ENCODE measurements around the gene TRIM22.

Gene TRIM22

DNA sequence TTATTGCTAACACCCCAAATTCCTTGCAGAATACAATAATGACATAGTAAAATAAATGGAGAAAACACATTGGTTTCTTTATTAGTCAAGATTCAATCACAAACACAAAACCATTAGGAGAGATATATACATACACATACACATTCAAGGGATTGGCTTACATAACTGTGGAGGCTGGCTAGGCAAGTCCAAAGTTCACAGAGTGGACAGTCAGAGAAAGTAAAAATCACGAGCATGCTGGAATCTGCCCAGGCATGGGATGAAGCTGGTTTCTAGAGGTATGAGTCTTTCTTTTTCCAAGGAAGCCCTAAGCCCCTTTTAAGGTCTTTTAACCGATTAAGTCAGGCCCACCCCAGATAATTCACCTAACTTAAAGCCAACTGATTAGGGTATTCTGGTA, 33.0 kb downstream of the TRIM22 start:
- Mint-ChIP-seq H3K27ac (no peak overlapping the region), H3K4me3 (no peak overlapping the region), H3K36me3 (ENCODE audit: low read depth) (no peaks in the 10 kb centered on the region), H3K9me3 (peaks cover 6% of the 10 kb centered on the region), H3K27me3 (ENCODE audit: low read depth, poor library complexity) (peaks cover 20% of the 10 kb centered on the region), H3K4me1 (no peaks in the 10 kb centered on the region)
- no peak for DNase-seq
- TF ChIP-seq, protein P1, sequence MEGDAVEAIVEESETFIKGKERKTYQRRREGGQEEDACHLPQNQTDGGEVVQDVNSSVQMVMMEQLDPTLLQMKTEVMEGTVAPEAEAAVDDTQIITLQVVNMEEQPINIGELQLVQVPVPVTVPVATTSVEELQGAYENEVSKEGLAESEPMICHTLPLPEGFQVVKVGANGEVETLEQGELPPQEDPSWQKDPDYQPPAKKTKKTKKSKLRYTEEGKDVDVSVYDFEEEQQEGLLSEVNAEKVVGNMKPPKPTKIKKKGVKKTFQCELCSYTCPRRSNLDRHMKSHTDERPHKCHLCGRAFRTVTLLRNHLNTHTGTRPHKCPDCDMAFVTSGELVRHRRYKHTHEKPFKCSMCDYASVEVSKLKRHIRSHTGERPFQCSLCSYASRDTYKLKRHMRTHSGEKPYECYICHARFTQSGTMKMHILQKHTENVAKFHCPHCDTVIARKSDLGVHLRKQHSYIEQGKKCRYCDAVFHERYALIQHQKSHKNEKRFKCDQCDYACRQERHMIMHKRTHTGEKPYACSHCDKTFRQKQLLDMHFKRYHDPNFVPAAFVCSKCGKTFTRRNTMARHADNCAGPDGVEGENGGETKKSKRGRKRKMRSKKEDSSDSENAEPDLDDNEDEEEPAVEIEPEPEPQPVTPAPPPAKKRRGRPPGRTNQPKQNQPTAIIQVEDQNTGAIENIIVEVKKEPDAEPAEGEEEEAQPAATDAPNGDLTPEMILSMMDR (IDR thresholded peaks at IDR 0.05), result no peak

DNA sequence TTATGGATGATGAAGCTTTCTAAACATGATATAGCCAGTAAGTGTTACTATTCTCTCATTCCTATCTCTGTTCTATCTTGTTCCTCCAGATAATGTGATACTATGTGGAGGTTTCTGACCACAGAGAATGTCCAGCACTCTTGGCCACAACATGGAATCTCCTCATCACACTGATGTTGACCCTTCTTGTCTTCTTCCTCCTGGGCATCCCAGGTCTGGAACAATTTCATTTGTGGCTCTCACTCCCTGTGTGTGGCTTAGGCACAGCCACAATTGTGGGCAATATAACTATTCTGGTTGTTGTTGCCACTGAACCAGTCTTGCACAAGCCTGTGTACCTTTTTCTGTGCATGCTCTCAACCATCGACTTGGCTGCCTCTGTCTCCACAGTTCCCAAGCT, 36.8 kb downstream of the TRIM22 start:
- peaks cover 20% of the 10 kb centered on the region for H3K27me3 Mint-ChIP-seq (ENCODE audit: low read depth, poor library complexity)
- H3K9me3 Mint-ChIP-seq, result no peaks in the 10 kb centered on the region
- no peak overlapping the region for H3K27ac Mint-ChIP-seq

DNA sequence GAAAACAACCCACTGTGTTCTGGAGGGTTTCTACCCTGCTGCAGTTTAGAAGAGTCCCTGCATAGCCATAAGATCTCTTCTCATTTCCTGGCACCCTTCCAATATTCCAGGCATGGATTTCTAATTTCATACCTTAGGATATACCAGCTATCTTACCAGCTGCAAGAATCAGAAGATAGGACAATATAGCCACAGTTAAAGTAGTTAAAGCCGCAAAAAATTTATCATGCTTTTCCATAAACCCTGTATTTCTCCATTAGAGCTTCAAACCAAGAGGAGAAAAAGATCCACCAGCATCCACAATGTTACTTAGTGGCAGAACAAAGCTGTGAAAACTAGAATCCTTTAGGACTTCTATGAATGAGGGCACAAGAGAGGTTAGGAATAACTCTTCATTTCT, 38.1 kb downstream of the TRIM22 start:
- Mint-ChIP-seq H3K9me3 (no peaks in the 10 kb centered on the region), H3K27ac (no peak overlapping the region), H3K36me3 (ENCODE audit: low read depth) (no peaks in the 10 kb centered on the region), H3K4me1 (no peaks in the 10 kb centered on the region), H3K4me3 (no peak overlapping the region), H3K27me3 (ENCODE audit: low read depth, poor library complexity) (peaks cover 20% of the 10 kb centered on the region)
- TF ChIP-seq, protein P1 (IDR thresholded peaks at IDR 0.05), result no peak
- DNase-seq, result no peak

More for the DNA sequence above, 36.8 kb downstream of the TRIM22 start:
- H3K4me1 Mint-ChIP-seq, result no peaks in the 10 kb centered on the region
- H3K36me3 Mint-ChIP-seq (ENCODE audit: low read depth), result no peaks in the 10 kb centered on the region
- no peak for DNase-seq
- no peak overlapping the region for H3K4me3 Mint-ChIP-seq
- TF ChIP-seq, protein P1 (IDR thresholded peaks at IDR 0.05), result no peak

DNA sequence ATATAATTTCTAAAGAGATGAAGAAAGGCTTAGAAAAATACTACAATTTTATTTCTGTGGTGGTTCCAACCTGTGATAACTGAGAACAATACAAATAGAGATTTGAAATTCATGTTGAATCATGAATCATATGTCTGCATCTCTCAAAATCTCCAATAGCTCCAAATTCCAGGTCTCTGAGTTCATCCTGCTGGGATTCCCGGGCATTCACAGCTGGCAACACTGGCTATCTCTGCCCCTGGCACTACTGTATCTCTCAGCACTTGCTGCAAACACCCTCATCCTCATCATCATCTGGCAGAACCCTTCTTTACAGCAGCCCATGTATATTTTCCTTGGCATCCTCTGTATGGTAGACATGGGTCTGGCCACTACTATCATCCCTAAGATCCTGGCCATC, 46.8 kb downstream of the TRIM22 start, which contains the start of gene OR56B1:
Gene OR56B1, plus strand, starts transcription at position 53 of the 400 bp plus-strand sequence. Its CDS starts 69 bp downstream, at position 122.
- H3K27me3 Mint-ChIP-seq (ENCODE audit: low read depth, poor library complexity), result peaks cover 11% of the 10 kb centered on the region
- H3K27ac Mint-ChIP-seq, result no peak within 1 kb of the TSS
- H3K4me3 Mint-ChIP-seq, result no peak within 1 kb of the TSS
- H3K9me3 Mint-ChIP-seq, result peaks cover 11% of the 10 kb centered on the region
- TF ChIP-seq, protein P1 (IDR thresholded peaks at IDR 0.05), result no peak
- peaks cover 18% of the 10 kb centered on the region for H3K4me1 Mint-ChIP-seq
- no peaks in the 10 kb centered on the region for H3K36me3 Mint-ChIP-seq (ENCODE audit: low read depth)
- no peak for DNase-seq

DNA sequence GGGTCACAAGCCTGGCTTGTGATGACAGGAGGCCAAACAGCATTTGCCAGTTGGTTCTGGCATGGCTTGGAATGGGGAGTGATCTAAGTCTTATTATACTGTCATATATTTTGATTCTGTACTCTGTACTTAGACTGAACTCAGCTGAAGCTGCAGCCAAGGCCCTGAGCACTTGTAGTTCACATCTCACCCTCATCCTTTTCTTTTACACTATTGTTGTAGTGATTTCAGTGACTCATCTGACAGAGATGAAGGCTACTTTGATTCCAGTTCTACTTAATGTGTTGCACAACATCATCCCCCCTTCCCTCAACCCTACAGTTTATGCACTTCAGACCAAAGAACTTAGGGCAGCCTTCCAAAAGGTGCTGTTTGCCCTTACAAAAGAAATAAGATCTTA, 47.5 kb downstream of the TRIM22 start:
- Mint-ChIP-seq H3K27ac (no peak overlapping the region), H3K27me3 (ENCODE audit: low read depth, poor library complexity) (peaks cover 14% of the 10 kb centered on the region), H3K4me3 (no peak overlapping the region), H3K4me1 (peaks cover 18% of the 10 kb centered on the region), H3K36me3 (ENCODE audit: low read depth) (no peaks in the 10 kb centered on the region), H3K9me3 (peaks cover 18% of the 10 kb centered on the region)
- TF ChIP-seq, protein P1 (IDR thresholded peaks at IDR 0.05), result no peak
- DNase-seq, result no peak

DNA sequence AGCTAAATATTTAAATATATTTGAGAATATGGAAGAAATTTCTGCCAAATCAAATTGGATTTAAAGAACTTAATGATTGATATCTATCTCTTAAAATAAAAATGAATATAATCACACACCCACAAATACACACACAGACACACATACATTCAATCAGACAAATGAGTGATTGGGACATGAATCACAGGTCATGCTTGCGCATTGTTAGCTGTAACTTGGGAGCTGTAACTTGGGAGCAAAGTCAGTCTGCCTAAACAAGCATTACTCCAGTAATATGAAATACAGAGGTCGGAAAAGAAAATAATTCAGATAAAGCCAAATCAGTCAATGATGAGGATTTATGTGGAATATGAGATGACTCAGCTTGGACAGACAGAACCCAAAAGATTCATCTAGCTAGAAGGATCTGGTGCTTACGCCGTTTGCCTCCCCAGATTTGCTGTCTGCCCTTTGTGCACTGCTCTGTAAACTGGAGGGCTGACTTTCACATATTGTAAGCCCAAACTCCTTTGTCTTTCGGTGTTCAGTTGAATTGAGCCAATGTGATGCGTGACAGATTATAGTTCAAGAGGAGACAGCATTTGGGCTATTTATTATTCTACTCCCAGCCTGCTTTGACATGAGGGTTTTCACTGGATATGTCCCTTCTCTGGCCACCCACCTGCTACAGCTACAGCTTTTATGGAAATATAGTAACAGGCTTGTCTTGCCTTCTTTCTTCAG, 48.2 kb downstream of the TRIM22 start:
- no peak for DNase-seq
- H3K4me1 Mint-ChIP-seq, result peaks cover 18% of the 10 kb centered on the region
- no peak overlapping the region for H3K4me3 Mint-ChIP-seq
- no peak overlapping the region for H3K27ac Mint-ChIP-seq
- peaks cover 14% of the 10 kb centered on the region for H3K27me3 Mint-ChIP-seq (ENCODE audit: low read depth, poor library complexity)
- H3K36me3 Mint-ChIP-seq (ENCODE audit: low read depth), result no peaks in the 10 kb centered on the region
- H3K9me3 Mint-ChIP-seq, result peaks cover 19% of the 10 kb centered on the region
- TF ChIP-seq, protein P1 (IDR thresholded peaks at IDR 0.05), result no peak
